GM12878 (cell line): ENCODE measurements around the gene STARD4.

Experiments
- CTCF ChIP-seq, 3 experiments: IDR thresholded peaks in 2 of 3; conservative IDR thresholded peaks in 1 of 3; 2 replicates each; pipeline ENCODE4 v1.5.1; 2011; ENCODE audit warnings: low read depth in 3 of 3, low read length in 3 of 3, mild to moderate bottlenecking in 3 of 3, control low read depth in 2 of 3, moderate library complexity in 2 of 3, inconsistent platforms in 1 of 3, mixed read lengths in 1 of 3; ENCODE audit not compliant: control insufficient read depth in 2 of 3, insufficient read depth in 1 of 3; ENCODE audit errors: extremely low read depth in 1 of 3
- TAF1 ChIP-seq: IDR thresholded peaks from 2 replicates; pipeline ENCODE4 v1.6.1; 2011; ENCODE audit warnings: mild to moderate bottlenecking, low read depth, low read length, borderline replicate concordance

DNA sequence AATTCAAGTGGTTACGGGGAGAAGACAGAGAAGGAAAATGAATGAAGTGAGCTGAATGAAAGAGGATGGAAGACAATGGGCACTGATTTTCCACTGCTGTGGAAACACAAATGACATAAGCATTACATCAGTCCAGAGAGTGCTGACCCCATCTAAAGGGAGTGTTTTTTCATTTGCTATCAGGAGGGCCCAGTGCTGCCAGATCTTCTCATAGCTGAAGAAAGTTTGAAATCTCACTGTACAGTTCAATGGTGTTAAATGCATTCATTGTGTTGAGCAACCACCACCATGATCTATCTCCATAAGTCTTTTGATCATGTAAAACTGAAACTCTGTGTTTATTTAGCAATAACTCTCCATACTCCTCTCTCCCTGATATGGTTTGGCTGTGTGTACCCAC, 41.5 kb upstream of the STARD4 start:
- TF ChIP-seq TAF1 (no peak), CTCF (IDR thresholded peaks at IDR 0.05 in 2 of 3, conservative IDR thresholded peaks at IDR 0.05 in 1 of 3; ENCODE audit: control insufficient read depth in 2 of 3, extremely low read depth in 1 of 3, insufficient read depth in 1 of 3, low read depth in 3 of 3, low read length in 3 of 3) (no peak)
